C1 segment of cervical spinal cord (tissue), 14 donors: Measurements from ENCODE around the gene OR5H2.

Source experiments
- DNase-seq, 14 donors: peaks; one replicate each; lab custom pipeline; 2025; lab: John Stamatoyannopoulos, UW

Gene OR5H2

DNA sequence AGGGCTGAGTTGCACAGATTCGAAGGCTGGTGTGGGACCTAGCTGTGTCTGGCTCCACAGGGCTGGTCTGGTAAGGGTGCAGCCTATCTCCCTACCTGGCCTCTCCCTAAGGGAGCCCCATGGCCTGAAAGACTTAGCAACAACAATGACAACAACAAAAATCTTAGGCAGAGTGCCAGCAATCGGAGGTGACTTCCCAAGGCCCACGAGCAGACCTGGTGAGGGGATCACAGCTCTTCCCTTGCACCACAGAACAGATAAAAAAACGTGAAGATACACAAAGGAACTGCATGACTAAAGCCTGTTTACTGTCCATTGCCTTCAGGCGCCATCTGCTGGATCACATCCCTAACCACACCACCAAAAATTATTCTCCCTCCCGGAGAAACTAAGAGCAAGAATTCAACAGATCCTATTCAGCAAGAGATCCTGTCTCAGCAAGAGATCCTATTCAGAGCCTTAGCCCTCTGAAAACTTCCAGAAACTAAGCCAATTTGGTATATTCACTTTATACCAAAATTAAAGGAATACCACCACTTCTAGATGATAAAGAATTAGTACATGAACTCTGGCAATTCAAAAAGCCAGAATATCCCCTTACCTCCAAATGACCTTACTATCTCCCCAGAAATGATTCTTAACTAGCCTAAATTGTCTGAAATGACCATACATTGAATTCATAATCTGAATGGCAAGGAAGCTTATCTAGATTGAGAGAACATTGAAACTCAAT lies 47.3 kb downstream of the OR5H2 start:
- peak in 7 of 14 donors; percentile 6 to 62 (median 29) for DNase-seq

DNA sequence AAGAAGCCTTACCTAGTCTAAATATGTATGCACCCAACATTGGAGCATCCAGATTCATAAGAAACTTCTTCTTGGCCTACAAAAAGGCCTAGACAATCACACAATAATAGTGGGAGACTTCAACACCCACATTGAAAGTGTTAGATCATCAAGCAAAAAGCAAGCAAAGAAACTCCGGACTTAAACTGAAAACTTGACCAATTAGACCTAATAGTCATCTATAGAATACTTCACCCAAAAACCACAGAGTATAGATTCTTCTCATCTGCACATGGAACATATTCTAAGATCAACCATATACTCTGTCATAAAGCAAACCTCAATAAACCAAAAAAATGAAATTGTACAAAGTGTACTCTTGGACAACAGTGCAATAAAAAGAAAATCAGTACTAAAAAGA lies 49.0 kb downstream of the OR5H2 start:
- DNase-seq, result no peak
